8988T (cell line): ENCODE results near the gene CYB5RL.
"Not testable (repeated sequence)": the region's sequence is repeated elsewhere in the genome, so short reads cannot be mapped to it uniquely, and the experiment has no call there.

Experiments
- DNase-seq: peaks from one replicate; pipeline ENCODE4 v3.0.0; 2011

Gene CYB5RL

GRCh38 chr1:54180701-54181360, 19.0 kb downstream of the CYB5RL start:
- no peak for DNase-seq

DNA sequence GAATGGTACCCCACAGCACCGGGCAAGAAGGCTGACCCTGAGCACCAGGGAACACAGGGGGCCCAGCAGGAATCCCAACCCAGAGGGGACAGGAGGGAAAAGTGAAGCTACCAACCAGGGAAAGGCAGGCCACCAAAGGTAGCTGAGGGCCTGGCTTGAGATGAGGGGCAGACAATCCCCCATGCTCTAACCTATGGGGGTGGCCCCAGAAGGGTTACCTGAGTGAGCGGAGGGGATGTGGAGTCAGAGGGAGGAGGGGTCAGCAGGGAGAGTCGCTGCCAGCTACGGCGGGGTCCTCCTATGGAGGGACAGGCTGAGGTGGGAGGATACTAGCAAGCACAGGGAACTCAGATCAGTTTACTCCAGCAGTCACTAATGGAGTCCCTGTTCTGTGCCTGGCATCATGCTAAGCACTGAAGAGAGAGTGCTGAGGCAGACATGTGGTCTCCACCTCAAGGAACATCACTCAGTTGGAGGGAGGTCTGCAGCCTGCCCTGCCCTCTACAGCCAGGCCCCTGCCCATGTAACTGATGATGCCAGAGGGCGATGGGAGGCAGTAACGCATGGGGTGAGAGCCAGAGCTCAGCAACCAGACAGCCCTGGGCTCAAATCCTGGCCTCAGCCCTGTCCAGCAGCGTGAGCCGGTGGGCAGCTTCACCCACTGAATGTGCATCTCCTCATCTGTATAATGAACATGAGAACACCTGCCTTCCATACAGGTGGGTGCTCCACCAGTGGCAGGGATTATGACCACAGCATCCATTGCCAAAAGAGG, 21.3 kb downstream of the CYB5RL start:
- DNase-seq = no peak

DNA sequence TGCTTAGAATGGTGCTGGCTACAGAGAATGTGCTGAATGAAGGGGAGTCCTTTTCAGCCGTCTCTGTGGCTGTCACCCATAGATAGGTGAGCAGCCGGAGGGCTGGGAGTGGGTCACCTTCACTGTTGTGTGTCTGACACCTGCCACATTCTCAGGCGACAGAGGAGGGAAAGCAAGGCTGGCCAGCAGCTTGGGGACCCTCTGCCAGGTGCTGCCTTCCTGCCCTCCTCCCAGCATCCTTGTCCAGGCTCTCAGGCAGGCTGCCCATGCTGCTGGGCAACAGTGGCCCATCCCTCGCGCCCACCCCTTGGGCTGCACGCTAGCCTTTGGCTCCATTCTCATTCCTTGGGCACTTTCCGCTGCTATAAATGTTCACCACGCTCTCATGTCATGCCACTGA, 22.1 kb downstream of the CYB5RL start:
- DNase-seq = no peak

- no peak for DNase-seq
These were observed 23.1 kb downstream of the CYB5RL start for GRCh38 chr1:54176621-54177327.

DNA sequence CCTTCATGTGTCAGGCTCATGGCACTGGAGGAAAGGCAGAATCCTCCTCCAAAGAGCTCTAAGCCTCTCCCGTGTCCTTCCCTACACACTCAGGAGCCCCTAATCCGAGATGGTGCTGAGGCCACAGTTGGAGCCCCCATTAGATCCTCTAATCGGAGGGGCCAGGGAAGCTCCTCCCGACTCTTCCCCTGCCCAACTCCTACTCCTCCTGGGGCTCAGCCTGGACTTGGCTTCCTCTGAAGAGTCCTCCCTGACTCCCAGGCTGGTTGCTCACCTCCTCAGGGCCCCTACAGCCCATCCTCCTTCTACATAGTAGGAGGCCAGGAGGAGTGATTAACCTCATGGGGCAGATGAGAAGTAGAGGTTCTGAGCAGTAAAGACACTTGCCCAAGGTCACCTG, 25.7 kb downstream of the CYB5RL start:
- no peak for DNase-seq

- no peak for DNase-seq
These were observed 26.1 kb downstream of the CYB5RL start for GRCh38 chr1:54173681-54174080.

- DNase-seq = no peak
These were observed 26.9 kb downstream of the CYB5RL start for GRCh38 chr1:54172614-54173599.

DNA sequence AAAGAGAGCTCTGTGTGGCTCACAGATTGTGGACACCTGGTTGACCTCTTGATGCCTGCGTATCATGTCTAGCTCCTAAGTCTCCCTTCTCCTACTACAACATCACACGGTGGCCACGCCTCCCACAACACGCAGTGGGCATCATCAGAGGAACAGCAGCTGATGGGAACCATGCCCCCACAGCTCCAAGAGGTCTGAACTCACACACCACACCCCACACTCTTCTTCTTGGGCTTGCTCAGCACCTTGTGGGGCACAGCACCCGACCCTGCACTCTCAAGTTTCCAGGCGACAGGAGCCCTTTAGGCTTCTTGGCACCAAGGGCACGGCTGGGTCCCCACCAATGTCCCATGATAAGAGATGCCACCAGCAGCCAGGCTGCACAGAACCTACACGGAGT, 28.2 kb downstream of the CYB5RL start:
- no peak for DNase-seq

DNA sequence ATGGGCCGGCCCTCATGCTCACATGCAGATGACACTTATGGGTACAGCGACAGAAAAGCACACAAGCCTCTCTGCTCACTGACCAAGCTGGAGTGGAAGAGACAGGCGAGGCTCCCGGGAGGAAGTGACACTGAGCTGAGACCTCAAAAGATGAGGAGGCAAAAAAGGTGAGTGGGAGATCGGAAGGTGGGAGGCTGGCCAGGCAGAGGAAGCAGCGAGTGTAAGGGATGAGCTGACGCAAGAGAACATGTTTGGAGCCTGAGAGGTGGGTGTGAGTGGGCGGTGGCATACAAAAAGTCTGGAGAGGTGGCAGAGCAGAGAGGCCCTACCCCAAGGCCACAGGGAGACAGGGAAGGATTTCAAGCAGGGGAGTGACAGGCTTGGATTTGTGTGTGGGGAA, 28.8 kb downstream of the CYB5RL start:
- no peak for DNase-seq

- DNase-seq = no peak
These were observed 30.8 kb downstream of the CYB5RL start for GRCh38 chr1:54169068-54169467.

- no peak for DNase-seq
These were observed 31.4 kb downstream of the CYB5RL start for GRCh38 chr1:54168206-54168965.

DNA sequence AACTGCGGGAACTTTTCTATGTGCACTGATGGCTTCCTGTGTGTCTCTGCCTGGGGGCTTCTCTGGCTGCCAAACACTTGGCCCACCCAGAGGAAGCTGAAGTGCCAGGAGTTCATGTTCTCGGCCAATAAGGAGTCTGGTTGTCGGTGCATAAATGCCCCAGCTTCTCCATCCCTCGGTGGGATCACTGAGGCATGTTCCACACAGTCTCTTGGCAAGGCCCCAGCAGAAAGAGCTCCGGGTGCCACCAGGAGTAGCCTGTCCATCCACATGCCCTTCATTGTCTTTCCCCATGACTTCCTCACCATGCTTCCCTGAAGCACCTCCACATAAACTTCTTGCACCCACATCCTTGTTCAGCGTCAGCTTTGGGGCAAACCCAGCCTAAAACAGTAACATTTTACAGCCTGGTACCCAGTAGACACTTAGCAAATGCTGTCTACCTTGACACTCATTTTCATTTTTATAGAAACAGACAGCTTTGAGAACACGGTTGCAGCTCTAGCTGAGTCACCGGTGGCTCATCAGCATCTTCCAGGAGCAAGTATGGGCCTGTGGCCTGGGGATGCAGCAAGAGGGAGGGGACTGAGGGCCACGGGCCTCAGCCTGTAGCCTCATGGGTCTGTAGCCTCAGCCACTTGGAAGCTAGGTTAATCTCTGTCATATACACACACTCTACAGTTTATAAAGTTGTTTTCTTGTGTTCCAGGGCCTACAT, 32.2 kb downstream of the CYB5RL start:
- DNase-seq = no peak

GRCh38 chr1:54166357-54166756, 33.5 kb downstream of the CYB5RL start:
- DNase-seq = not testable (repeated sequence)

DNA sequence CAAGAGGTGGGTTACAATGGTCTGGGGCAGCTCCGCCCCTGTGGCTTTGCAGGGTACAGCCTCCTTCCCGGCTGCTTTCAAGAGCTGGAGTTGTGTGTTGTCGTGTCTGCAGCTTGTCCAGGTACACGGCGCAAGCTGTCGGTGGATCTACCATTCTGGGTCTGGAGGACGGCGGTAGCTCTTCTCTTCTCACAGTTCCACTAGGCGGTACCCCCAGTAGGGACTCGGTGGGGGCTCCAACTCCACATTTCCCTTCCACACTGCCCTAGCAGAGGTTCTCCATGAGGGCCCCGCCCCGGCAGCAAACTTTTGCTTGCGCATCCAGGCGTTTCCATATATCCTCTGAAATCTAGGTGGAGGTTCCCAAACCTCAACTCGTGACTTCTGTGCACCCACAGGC, 34.7 kb downstream of the CYB5RL start:
- DNase-seq = no peak

DNA sequence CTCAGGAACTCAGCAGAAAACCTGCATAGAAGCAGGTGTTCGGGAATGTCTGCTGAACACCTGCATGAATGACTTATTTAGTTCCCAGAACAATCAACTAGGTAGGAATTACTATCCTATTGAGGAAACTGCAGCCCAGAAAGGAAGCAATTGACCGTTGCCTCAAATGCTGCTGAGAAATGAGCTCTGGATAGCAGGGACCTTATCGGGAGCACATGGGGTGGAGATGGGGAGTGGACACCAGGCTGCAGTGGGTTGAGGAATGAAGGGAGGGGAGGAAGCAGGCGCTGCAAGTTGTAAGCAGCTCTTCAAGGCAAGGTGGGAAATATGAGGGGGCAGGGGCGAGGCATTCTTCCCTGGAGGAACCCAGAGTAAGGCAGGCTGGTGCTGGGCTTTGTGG, 36.3 kb downstream of the CYB5RL start:
- DNase-seq = no peak

GRCh38 chr1:54163051-54163450, 36.8 kb downstream of the CYB5RL start:
- no peak for DNase-seq

GRCh38 chr1:54161495-54162168, 38.2 kb downstream of the CYB5RL start:
- DNase-seq = no peak

- no peak for DNase-seq
These were observed 39.5 kb downstream of the CYB5RL start for GRCh38 chr1:54160351-54160750.

DNA sequence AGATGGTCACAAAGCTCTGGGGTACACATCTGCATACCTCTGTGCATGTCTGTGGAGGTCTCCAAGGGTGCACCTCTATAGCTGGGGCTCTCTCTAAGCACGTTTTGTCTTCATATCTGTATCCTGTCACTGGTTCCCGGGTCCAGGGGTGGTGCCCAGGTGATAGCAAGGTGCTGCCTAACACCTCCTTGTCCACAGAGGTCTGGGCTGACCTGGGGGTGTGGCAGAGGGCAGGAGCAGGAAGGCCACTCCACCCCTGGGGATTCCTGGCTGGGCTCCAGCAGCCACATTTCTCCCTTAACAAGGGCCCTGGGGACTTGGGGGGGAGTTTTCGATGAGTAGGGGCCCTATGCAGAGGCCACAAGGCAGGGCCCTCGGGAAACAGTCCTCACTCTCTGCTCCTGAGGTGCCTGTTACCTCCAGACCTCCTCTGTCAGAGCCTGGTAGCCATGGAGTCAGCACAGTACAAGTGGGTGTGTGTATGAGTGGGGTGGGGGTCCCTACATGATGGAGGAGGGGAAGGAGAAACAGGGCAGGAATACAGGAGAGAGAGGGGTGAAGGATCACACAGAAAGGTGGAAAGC, 40.0 kb downstream of the CYB5RL start:
- DNase-seq = no peak

DNA sequence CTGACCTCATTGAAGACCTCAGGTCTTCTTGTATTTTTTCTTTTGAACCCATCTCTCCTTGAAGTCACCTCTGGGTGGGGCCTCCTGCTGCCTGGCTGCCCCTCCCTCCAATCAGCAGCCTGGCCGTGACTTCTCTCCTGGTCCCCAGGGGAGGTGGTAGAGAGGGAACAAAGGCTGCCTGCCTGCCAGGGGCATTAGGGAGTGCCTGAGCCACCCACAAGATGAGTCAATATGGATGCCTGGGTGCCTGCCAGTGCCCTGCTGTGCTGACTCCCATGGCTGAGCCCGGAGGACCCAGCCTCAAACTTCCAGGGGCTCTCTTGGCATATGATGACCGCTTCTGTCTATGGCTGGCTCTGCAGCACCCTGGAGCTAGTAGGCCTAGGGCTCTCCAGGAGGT, 41.8 kb downstream of the CYB5RL start:
- no peak for DNase-seq
